Endothelial cell (in vitro differentiated cells): Measurements from ENCODE around the gene BAHD1. TPM values are rescaled to one million over a fixed set of nuclear protein-coding genes. Genes with fewer than 3 reads are reported as not detected.

Experiments used
- DNase-seq: peaks from one replicate; pipeline ENCODE4 v3.0.0; 2021; ENCODE audit warnings: low spot score
- H3K27ac Mint-ChIP-seq: one replicate; pipeline ENCODE4 v1.8.0; 2021; ENCODE audit warnings: mixed read lengths, inconsistent platforms; ENCODE audit not compliant: unreplicated experiment
- H3K27me3 Mint-ChIP-seq: one replicate; pipeline ENCODE4 v1.8.0; 2021; ENCODE audit warnings: mild to moderate bottlenecking, moderate library complexity, mixed read lengths, inconsistent platforms; ENCODE audit not compliant: unreplicated experiment
- H3K36me3 Mint-ChIP-seq: one replicate; pipeline ENCODE4 v1.8.0; 2021; ENCODE audit warnings: mild to moderate bottlenecking, low read depth, mixed read lengths, inconsistent platforms; ENCODE audit not compliant: unreplicated experiment
- H3K4me1 Mint-ChIP-seq: one replicate; pipeline ENCODE4 v1.8.0; 2021; ENCODE audit warnings: mild to moderate bottlenecking, mixed read lengths, inconsistent platforms; ENCODE audit not compliant: unreplicated experiment
- H3K4me3 Mint-ChIP-seq: one replicate; pipeline ENCODE4 v1.8.0; 2021; ENCODE audit warnings: mild to moderate bottlenecking, mixed read lengths, inconsistent platforms; ENCODE audit not compliant: unreplicated experiment
- H3K9me3 Mint-ChIP-seq: one replicate; pipeline ENCODE4 v1.8.0; 2021; ENCODE audit warnings: mixed read lengths, inconsistent platforms; ENCODE audit not compliant: unreplicated experiment
- total RNA-seq: library from RNA; stranded (reverse); fragmentation: NEBNext Ultra II Directional; extraction: Animal tissue kit (Norgen Biotek cat#: 25700); gene quantifications from one replicate; pipeline ENCODE4 v1.2.1, GENCODE V29; 2021; ENCODE audit not compliant: unreplicated experiment
- TF ChIP-seq, protein P1 (sequence below): fragments of 200-600 bp; sonication (generic); IDR thresholded peaks from one replicate; pipeline ENCODE4 v1.5.0; 2021; ENCODE audit warnings: antibody characterized with exemption; ENCODE audit not compliant: unreplicated experiment

Gene BAHD1
- total RNA-seq, 1 donor from 2014 or later: 20.4 TPM

DNA sequence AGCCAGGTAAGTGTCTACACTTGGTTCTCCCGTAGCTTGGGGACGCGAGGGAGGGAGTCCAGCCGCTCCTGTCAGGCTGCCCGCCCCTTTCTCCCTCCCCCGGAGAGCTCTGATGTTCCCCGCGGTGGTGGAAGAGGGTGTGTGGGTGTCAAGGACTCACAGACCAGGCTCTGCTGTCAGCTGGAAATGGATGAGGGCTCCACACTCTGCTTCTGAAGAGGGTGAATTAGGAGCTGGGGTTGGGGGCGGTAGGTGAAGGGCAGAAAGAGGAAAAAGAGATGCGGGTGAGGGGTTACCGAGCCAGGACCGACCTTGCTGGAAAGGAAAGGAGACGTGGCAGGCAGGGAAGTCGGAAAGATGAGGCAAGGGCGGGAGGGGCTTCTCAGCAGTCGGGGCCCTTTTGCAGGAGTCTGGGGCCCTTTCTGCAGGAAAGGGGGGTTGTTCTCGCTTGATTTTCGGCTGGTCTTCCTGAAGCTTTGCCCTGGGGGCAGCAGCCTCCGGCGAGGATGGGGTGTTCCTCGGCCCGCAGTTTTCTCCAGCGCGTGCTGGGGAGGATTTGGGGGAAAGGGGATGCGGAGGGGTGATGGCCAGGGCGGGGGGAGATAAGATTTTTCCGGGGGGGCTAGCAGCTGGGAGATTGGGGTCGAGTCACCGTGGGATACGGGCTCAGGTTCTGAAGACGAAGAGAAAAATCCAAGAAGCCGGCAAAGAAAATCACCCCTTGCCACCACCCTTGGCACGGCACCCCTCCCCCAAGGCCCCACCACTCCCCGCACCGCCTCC lies 602 bp upstream of the BAHD1 start:
- Mint-ChIP-seq H3K9me3 (no peaks in the 10 kb centered on the region), H3K4me1 (peaks cover 44% of the 10 kb centered on the region), H3K27me3 (peaks cover 36% of the 10 kb centered on the region), H3K4me3 (peak overlapping the region; percentile 90), H3K36me3 (peaks cover 3% of the 10 kb centered on the region), H3K27ac (no peak overlapping the region)
- TF ChIP-seq, protein P1, sequence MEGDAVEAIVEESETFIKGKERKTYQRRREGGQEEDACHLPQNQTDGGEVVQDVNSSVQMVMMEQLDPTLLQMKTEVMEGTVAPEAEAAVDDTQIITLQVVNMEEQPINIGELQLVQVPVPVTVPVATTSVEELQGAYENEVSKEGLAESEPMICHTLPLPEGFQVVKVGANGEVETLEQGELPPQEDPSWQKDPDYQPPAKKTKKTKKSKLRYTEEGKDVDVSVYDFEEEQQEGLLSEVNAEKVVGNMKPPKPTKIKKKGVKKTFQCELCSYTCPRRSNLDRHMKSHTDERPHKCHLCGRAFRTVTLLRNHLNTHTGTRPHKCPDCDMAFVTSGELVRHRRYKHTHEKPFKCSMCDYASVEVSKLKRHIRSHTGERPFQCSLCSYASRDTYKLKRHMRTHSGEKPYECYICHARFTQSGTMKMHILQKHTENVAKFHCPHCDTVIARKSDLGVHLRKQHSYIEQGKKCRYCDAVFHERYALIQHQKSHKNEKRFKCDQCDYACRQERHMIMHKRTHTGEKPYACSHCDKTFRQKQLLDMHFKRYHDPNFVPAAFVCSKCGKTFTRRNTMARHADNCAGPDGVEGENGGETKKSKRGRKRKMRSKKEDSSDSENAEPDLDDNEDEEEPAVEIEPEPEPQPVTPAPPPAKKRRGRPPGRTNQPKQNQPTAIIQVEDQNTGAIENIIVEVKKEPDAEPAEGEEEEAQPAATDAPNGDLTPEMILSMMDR: no peak
- no peak for DNase-seq

DNA sequence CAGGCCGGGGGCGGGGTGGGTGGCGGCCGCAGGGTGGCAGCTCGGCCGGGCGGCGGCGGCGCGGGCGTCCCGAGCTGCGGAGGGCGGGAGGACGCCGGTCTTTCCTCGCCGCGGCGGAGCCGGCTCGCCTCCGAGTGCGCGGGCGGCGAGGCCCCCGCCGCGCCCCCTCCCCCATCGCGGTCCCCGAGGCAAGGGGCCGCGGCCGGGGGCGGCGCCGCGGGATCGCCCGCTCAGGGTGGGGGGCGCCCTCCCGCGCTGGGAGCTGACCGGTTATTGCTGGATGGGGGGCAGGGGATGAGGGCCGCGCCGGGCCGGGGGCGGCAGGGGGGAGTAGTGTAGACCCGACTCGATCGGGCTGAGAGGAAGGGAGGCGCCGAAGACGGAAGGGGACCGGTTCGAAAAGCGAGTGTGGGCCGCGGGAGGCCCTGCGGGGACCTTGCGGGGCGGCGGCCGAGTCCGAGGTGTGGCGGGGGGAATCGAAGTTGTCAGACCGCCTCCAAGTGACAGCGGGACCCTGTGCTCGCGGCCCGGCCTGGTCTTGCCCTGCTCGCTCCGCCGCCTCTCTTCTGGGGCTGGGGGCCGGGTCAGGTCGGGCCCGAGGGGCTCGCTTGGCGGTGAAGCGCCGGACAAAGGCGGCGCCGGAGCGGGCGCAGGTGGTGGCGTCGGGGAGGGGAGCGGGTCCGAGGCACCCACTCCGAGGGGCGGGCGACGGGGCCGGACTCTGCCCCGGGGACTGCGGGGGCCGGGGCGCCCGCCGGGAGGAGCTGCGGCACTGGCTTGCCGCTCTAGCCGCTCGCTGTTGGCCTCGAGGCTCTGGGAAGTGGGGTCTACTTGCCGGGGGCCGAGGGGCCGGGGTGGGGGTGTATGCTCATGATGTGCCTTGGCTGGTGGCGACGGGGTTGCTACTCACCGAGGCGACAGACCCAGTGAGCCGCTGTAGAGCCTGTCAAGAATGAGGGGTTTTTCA lies 1.1 kb downstream of the BAHD1 start:
- Mint-ChIP-seq H3K9me3 (no peaks in the 10 kb centered on the region), H3K4me3 (peak overlapping the region; percentile 94), H3K36me3 (peaks cover 3% of the 10 kb centered on the region), H3K4me1 (peaks cover 45% of the 10 kb centered on the region), H3K27me3 (peaks cover 30% of the 10 kb centered on the region), H3K27ac (peak overlapping the region; percentile 52)
- peak; percentile 39 for DNase-seq
- TF ChIP-seq, protein P1: no peak

DNA sequence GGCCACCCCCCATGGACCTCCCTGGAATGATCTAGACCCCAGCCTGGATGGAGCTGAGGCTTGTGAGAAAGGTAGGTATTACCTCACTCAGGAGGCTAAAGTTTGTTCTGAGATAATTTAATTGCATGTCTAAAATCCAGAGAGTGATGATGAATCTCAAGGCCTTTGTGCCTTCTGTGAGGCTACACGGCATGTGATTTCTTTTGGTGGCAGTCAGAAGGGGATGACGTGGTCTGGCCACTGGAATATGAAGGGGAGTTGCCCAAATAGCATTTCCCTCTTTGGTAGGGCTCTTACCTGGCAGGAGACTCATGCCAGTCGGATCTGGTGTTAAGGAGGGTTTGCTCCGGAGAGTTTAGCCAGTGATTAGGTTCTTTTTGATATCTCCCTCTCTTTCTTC lies 2.5 kb downstream of the BAHD1 start:
- peaks cover 36% of the 10 kb centered on the region for H3K4me1 Mint-ChIP-seq

DNA sequence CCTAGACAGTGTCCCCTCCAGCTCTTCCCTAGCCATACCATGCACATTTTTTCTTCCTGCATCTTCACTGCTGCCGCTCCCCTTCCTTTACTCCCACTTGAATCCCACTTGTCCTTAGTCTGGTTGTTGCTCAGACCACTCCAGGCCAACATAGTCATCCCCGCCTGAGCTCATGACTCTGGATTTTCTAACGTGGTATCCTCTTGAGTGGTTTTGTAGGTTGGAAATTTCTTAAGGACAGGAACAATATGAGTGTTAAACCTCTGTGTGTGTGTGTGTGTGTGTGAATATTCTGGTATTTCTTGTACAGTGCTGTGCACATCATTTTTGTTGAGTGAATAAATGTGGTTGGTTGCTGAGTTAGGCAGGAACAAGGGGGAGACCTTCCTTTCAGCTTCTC lies 3.1 kb downstream of the BAHD1 start:
- Mint-ChIP-seq H3K27ac (no peak overlapping the region), H3K4me1 (peaks cover 31% of the 10 kb centered on the region), H3K27me3 (peaks cover 19% of the 10 kb centered on the region), H3K9me3 (no peaks in the 10 kb centered on the region), H3K36me3 (peaks cover 3% of the 10 kb centered on the region), H3K4me3 (peak overlapping the region; percentile 93)
- TF ChIP-seq, protein P1: no peak
- no peak for DNase-seq

More for the DNA sequence above, 2.5 kb downstream of the BAHD1 start:
- Mint-ChIP-seq H3K9me3 (no peaks in the 10 kb centered on the region), H3K27ac (peak overlapping the region; percentile 39), H3K27me3 (peaks cover 22% of the 10 kb centered on the region), H3K4me3 (peak overlapping the region; percentile 93), H3K36me3 (peaks cover 3% of the 10 kb centered on the region)
- no peak for DNase-seq
- TF ChIP-seq, protein P1: no peak
